Ishikawa (cell line): Measurements from ENCODE around the gene GTPBP3.

Source experiments
- CREB1 ChIP-seq: IDR thresholded peaks from 2 replicates; pipeline ENCODE4 v1.6.1; 2012; ENCODE audit warnings: low read depth
- EGR1 ChIP-seq: IDR thresholded peaks from 2 replicates; pipeline ENCODE4 v1.6.1; 2012
- EP300 ChIP-seq: IDR thresholded peaks from 2 replicates; pipeline ENCODE4 v1.6.1; 2012; ENCODE audit warnings: borderline replicate concordance
- FOXM1 ChIP-seq: IDR thresholded peaks from 2 replicates; pipeline ENCODE4 v1.6.1; 2012; ENCODE audit warnings: low read depth, borderline replicate concordance
- NFIC ChIP-seq: IDR thresholded peaks from 2 replicates; pipeline ENCODE4 v1.6.1; 2012
- RAD21 ChIP-seq: IDR thresholded peaks from 2 replicates; pipeline ENCODE4 v1.6.1; 2012; ENCODE audit warnings: low read depth
- TAF1 ChIP-seq: IDR thresholded peaks from 2 replicates; pipeline ENCODE4 v1.6.1; 2012; ENCODE audit warnings: low read depth, mild to moderate bottlenecking
- YY1 ChIP-seq: IDR thresholded peaks from 2 replicates; pipeline ENCODE4 v1.6.1; 2012; ENCODE audit warnings: low read depth
- ZBTB7A ChIP-seq: IDR thresholded peaks from 2 replicates; pipeline ENCODE4 v1.6.1; 2012; ENCODE audit warnings: low read depth
- TF ChIP-seq, protein P1 (sequence below): IDR thresholded peaks from 2 replicates; pipeline ENCODE4 v1.6.1; 2012

GRCh38 chr19:17337675-17338432, 501 bp downstream of the GTPBP3 start:
- TF ChIP-seq EP300 (no peak), EGR1 (no peak), FOXM1 (no peak), RAD21 (no peak), NFIC (no peak), YY1 (no peak), ZBTB7A (no peak; the same call in 1 of the 2 replicates), TAF1 (no peak), CREB1 (no peak)
- TF ChIP-seq, protein P1, sequence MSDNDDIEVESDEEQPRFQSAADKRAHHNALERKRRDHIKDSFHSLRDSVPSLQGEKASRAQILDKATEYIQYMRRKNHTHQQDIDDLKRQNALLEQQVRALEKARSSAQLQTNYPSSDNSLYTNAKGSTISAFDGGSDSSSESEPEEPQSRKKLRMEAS: no peak
